Left lung (tissue), 10 donors: Measurements from ENCODE around the gene HOXD11. TPM values are rescaled to one million over a fixed set of nuclear protein-coding genes. Genes with fewer than 3 reads are reported as not detected.

ENCODE experiments used
- ATAC-seq: fragments of 200-7000 bp; cut with Tn5 transposase; one replicate; pipeline ENCODE4 v1.9.1; 2020; ENCODE audit warnings: moderate library complexity
- DNase-seq, 4 donors: peaks; one replicate each; pipeline ENCODE4 v3.0.0-alpha.2; 2013 to 2020
- H3K27ac ChIP-seq, 2 donors: fragments of 200-600 bp; sonication (generic) in 1 of 2; one replicate each; pipeline versions ENCODE4 v1.5.0 to v1.8.0; 2020 to 2021
- H3K27me3 ChIP-seq, 2 donors: fragments of 200-600 bp; sonication (generic) in 1 of 2; one replicate each; pipeline versions ENCODE4 v1.5.0 to v1.8.0; 2020 to 2021
- H3K36me3 ChIP-seq, 2 donors: fragments of 200-600 bp; sonication (generic) in 1 of 2; one replicate each; pipeline versions ENCODE4 v1.5.0 to v1.8.0; 2020 to 2021
- H3K4me1 ChIP-seq, 2 donors: fragments of 200-600 bp; one replicate each; pipeline ENCODE4 v1.8.0; 2021
- H3K4me3 ChIP-seq, 2 donors: fragments of 200-600 bp; sonication (generic) in 1 of 2; one replicate each; pipeline versions ENCODE4 v1.5.0 to v1.8.0; 2020 to 2021; ENCODE audit warnings: mild to moderate bottlenecking in 1 of 2
- H3K9me3 ChIP-seq, 2 donors: fragments of 200-600 bp; sonication (generic) in 1 of 2; one replicate each; pipeline versions ENCODE4 v1.5.0 to v1.8.0; 2020 to 2021
- CTCF ChIP-seq, 2 donors: fragments of 200-600 bp; sonication (generic) in 1 of 2; IDR thresholded peaks; one replicate each; pipeline versions ENCODE4 v1.5.0 to v1.8.0; 2021; ENCODE audit warnings: antibody characterized with exemption in 2 of 2
- intact Hi-C, 2 donors: fragments of 100-400 bp; cut with DNase I; formaldehyde crosslinking; loops; one replicate each; pipeline versions ENCODE4 v1.11.2 to v1.14.2; 2022
- polyA plus RNA-seq, 6 donors: library from polyadenylated mRNA; unstranded; fragments of 120-200 nt; gene quantifications; one replicate each; pipeline ENCODE4 v1.2.1, GENCODE V29; 2013; ENCODE audit not compliant: insufficient read length in 6 of 6
- total RNA-seq, 2 donors: library from RNA; stranded (reverse); fragmentation: NEBNext Ultra II Directional; extraction: Animal tissue kit (Norgen Biotek cat#: 25700); gene quantifications; one replicate each; pipeline ENCODE4 v1.2.1, GENCODE V29; 2021
- donor health status: DM: no; HTN: yes; CAD: no.
- donor health status: DM: no; HTN: no; CAD: no.

HOXD11 gene
- total and polyA plus RNA-seq, 8 donors: 0.21 to 0.51 (median 0.25) TPM; not detected in 5

GRCh38 chr2:176132205-176133171 is 25.4 kb downstream of the HOXD11 start:
- intact Hi-C loops: loop anchor here in 1 of 2 donors (5.0 to 10.0 kb wide), 2 partner anchors 505 to 682 kb away; no protein-coding TSS in a partner anchor
- Histone ChIP-seq H3K27me3 (peaks cover 97 to 100% of the 10 kb centered on the region in 2 donors), H3K9me3 (no peaks in the 10 kb centered on the region), H3K4me1 (peaks cover 8 to 44% of the 10 kb centered on the region in 2 donors), H3K27ac (no peak overlapping the region), H3K36me3 (no peaks in the 10 kb centered on the region), H3K4me3 (no peak overlapping the region)
- no peak for ATAC-seq
- no peak for DNase-seq
- no peak for TF ChIP-seq CTCF (IDR thresholded peaks at IDR 0.05)

GRCh38 chr2:176133389-176133788 is 26.3 kb downstream of the HOXD11 start:
- Histone ChIP-seq H3K36me3 (no peaks in the 10 kb centered on the region), H3K27me3 (peaks cover 99 to 100% of the 10 kb centered on the region in 2 donors), H3K4me3 (no peak overlapping the region), H3K4me1 (peaks cover 8 to 43% of the 10 kb centered on the region in 2 donors), H3K9me3 (no peaks in the 10 kb centered on the region), H3K27ac (no peak overlapping the region)
- DNase-seq: no peak
- no peak for TF ChIP-seq CTCF (IDR thresholded peaks at IDR 0.05)
- ATAC-seq: no peak
- intact Hi-C loops: loop anchor here in 1 of 2 donors (5.0 to 10.0 kb wide), 2 partner anchors 504 to 681 kb away; no protein-coding TSS in a partner anchor

GRCh38 chr2:176134035-176134434 is 27.0 kb downstream of the HOXD11 start:
- ATAC-seq (no peak), DNase-seq (no peak)
- H3K27me3 ChIP-seq: peaks cover 99 to 100% of the 10 kb centered on the region in 2 donors
- TF ChIP-seq CTCF (IDR thresholded peaks at IDR 0.05): no peak
- no peak overlapping the region for H3K27ac ChIP-seq
- H3K36me3 ChIP-seq: no peaks in the 10 kb centered on the region
- no peak overlapping the region for H3K4me3 ChIP-seq
- no peaks in the 10 kb centered on the region for H3K9me3 ChIP-seq
- peaks cover 8 to 37% of the 10 kb centered on the region in 2 donors for H3K4me1 ChIP-seq
- intact Hi-C loops: loop anchor here in 1 of 2 donors (5.0 to 10.0 kb wide), 2 partner anchors 503 to 681 kb away; no protein-coding TSS in a partner anchor

GRCh38 chr2:176135035-176135440 is 28.0 kb downstream of the HOXD11 start:
- no peak for DNase-seq
- no peak for ATAC-seq
- no peak overlapping the region for H3K27ac ChIP-seq
- no peak for TF ChIP-seq CTCF (IDR thresholded peaks at IDR 0.05)
- peaks cover 12 to 31% of the 10 kb centered on the region in 2 donors for H3K4me1 ChIP-seq
- peaks cover 100% of the 10 kb centered on the region in 2 donors for H3K27me3 ChIP-seq
- H3K4me3 ChIP-seq: no peak overlapping the region
- no peaks in the 10 kb centered on the region for H3K9me3 ChIP-seq
- H3K36me3 ChIP-seq: no peaks in the 10 kb centered on the region
- intact Hi-C loops: loop anchor here in 1 of 2 donors (5.0 to 10.0 kb wide), 2 partner anchors 422 to 680 kb away; no protein-coding TSS in a partner anchor
